T-helper 1 cell treated with Interleukin-12 subunit alpha and Interleukin-12 subunit beta and Interleukin-4 antibody, amounts not matched to agents 30 μg/mL and 1 μg/mL, for 36 hours (primary cell): ENCODE measurements around the gene ST3GAL3.

Source experiments
- H3K27ac Mint-ChIP-seq: one replicate; pipeline ENCODE4 v1.8.0; 2021; ENCODE audit warnings: mild to moderate bottlenecking, mixed read lengths
- H3K27me3 Mint-ChIP-seq: one replicate; pipeline ENCODE4 v1.8.0; 2021; ENCODE audit warnings: low read depth, mixed read lengths
- H3K36me3 Mint-ChIP-seq: one replicate; pipeline ENCODE4 v1.8.0; 2021; ENCODE audit warnings: low read depth, mixed read lengths
- H3K4me1 Mint-ChIP-seq: one replicate; pipeline ENCODE4 v1.8.0; 2021; ENCODE audit warnings: low read depth, mixed read lengths
- H3K4me3 Mint-ChIP-seq: one replicate; pipeline ENCODE4 v1.8.0; 2021; ENCODE audit warnings: mild to moderate bottlenecking, moderate library complexity, mixed read lengths
- H3K9me3 Mint-ChIP-seq: one replicate; pipeline ENCODE4 v1.8.0; 2021; ENCODE audit warnings: mixed read lengths

The ST3GAL3 gene

DNA sequence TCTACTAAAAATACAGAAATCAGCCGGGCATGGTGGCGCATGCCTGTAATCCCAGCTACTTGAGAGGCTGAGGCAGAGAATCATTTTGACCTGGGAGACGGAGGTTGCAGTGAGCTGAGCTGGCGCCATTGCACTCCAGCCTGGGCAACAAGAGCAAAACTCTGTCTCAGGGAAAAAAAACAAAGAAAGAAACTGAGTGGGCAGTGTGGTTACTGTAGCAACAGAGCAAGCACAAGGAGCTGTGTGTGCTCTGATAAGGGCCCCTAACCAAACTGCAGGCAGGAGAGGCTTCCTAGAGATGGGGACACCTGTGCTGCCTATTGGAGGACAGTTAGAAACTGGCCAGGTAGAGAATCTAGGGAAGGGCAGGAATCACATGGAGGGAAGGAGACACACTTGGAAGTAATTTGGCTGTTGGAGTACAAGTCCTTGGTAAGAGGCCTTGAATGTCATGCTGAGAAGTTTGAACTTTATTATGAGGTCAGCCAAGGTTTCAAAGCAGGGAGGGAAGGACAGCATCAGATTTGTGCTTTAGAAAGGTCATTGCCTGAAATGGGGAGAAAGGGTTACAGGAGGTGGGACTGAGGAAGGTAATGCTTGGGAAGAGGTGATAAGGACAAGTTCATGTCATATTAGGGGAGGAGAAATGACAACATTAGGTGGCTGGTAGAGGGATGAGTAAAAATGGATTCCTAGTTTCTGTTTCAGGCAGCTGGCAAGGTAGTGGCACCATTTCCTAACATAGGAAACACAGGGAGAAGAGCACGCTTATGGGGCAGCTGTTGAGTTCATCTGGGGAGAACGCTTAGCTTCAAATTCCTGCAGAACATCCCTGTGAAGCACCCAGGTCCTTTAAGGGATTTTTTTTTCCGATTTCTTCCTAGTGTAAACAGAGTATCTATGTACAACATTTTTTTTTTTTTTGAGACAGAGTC, 157.0 kb downstream of the ST3GAL3 start:
- no peaks in the 10 kb centered on the region for H3K9me3 Mint-ChIP-seq
- H3K4me1 Mint-ChIP-seq = peaks cover 17% of the 10 kb centered on the region
- peaks cover 4% of the 10 kb centered on the region for H3K36me3 Mint-ChIP-seq
- H3K27me3 Mint-ChIP-seq = no peaks in the 10 kb centered on the region
- H3K27ac Mint-ChIP-seq = peak overlapping the region; percentile 28
- no peak overlapping the region for H3K4me3 Mint-ChIP-seq

GRCh38 chr1:43866201-43866600, 158.9 kb downstream of the ST3GAL3 start:
- H3K27ac Mint-ChIP-seq = peak overlapping the region; percentile 9
- no peaks in the 10 kb centered on the region for H3K27me3 Mint-ChIP-seq
- H3K36me3 Mint-ChIP-seq = peaks cover 4% of the 10 kb centered on the region
- H3K9me3 Mint-ChIP-seq = no peaks in the 10 kb centered on the region
- peaks cover 17% of the 10 kb centered on the region for H3K4me1 Mint-ChIP-seq
- no peak overlapping the region for H3K4me3 Mint-ChIP-seq

DNA sequence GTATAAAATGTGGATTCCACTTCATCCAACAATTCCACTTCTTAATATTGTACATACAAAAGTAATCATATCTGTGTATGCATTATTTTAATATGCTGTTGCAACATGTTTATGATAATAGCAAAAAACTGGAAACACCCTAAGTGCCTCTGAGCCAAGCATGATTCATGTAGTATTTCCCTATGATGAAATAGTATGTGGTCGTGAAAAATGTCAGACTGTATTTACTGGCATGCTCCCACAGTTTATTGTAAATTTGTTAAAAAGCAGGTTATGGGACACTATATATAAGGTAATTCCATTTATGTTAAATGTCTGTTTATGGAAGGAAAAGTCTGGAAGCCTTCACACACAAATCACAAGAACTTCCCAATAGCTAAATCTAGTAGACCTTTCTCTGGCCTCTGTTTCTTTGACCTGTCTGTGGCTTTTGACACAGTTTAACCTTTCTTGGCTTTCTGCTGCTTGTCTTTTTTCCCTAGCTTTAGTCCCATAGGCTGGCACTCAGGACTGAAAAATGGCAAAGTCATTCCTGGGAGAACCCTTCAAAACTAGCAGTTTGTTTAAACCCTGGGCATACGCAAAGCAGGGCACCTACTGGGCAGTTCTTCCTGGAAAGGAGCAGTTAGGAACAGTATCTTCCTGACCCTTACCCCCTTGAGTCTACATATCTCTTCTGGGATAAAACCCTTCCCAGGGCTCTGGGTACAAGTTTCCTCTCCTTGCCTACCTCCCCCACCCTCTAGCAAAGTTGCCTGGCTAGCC, 160.8 kb downstream of the ST3GAL3 start:
- Mint-ChIP-seq H3K4me3 (no peak overlapping the region), H3K4me1 (peaks cover 17% of the 10 kb centered on the region), H3K27me3 (no peaks in the 10 kb centered on the region), H3K27ac (no peak overlapping the region), H3K9me3 (no peaks in the 10 kb centered on the region), H3K36me3 (peaks cover 4% of the 10 kb centered on the region)

DNA sequence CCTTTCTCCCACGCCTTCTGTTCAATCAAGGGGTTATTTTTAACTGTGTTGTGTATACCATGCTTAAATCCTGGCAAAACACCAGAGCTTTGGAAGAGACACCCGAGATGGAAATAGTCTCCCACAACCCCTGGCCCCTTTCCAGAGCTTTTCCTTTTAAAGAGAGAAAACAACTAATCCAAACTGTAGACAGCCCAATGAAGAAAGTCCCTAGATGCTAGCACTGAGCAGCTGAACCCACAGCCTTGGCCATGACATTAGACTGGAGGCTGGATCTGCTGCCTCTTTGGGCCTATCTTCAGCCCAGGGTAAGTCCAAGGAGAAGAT, 161.4 kb downstream of the ST3GAL3 start:
- H3K36me3 Mint-ChIP-seq = peaks cover 4% of the 10 kb centered on the region
- H3K4me3 Mint-ChIP-seq = no peak overlapping the region
- no peaks in the 10 kb centered on the region for H3K9me3 Mint-ChIP-seq
- H3K27ac Mint-ChIP-seq = no peak overlapping the region
- H3K4me1 Mint-ChIP-seq = peaks cover 17% of the 10 kb centered on the region
- H3K27me3 Mint-ChIP-seq = no peaks in the 10 kb centered on the region

GRCh38 chr1:43870306-43870705, 163.0 kb downstream of the ST3GAL3 start:
- no peak overlapping the region for H3K4me3 Mint-ChIP-seq
- H3K4me1 Mint-ChIP-seq = peaks cover 9% of the 10 kb centered on the region
- no peaks in the 10 kb centered on the region for H3K9me3 Mint-ChIP-seq
- no peak overlapping the region for H3K27ac Mint-ChIP-seq
- no peaks in the 10 kb centered on the region for H3K27me3 Mint-ChIP-seq
- H3K36me3 Mint-ChIP-seq = no peaks in the 10 kb centered on the region

- Mint-ChIP-seq H3K4me1 (peaks cover 2% of the 10 kb centered on the region), H3K4me3 (no peak overlapping the region), H3K27me3 (no peaks in the 10 kb centered on the region), H3K9me3 (no peaks in the 10 kb centered on the region), H3K27ac (no peak overlapping the region), H3K36me3 (no peaks in the 10 kb centered on the region)
Measured at GRCh38 chr1:43871181-43871910, 164.0 kb downstream of the ST3GAL3 start.

- no peaks in the 10 kb centered on the region for H3K36me3 Mint-ChIP-seq
- no peak overlapping the region for H3K27ac Mint-ChIP-seq
- no peaks in the 10 kb centered on the region for H3K27me3 Mint-ChIP-seq
- peaks cover 1% of the 10 kb centered on the region for H3K4me1 Mint-ChIP-seq
- H3K9me3 Mint-ChIP-seq = no peaks in the 10 kb centered on the region
- H3K4me3 Mint-ChIP-seq = no peak overlapping the region
Measured at GRCh38 chr1:43872280-43872679, 164.9 kb downstream of the ST3GAL3 start.

GRCh38 chr1:43873851-43874250, 166.5 kb downstream of the ST3GAL3 start:
- H3K36me3 Mint-ChIP-seq = no peaks in the 10 kb centered on the region
- no peak overlapping the region for H3K27ac Mint-ChIP-seq
- H3K4me3 Mint-ChIP-seq = no peak overlapping the region
- no peaks in the 10 kb centered on the region for H3K9me3 Mint-ChIP-seq
- no peaks in the 10 kb centered on the region for H3K4me1 Mint-ChIP-seq
- no peaks in the 10 kb centered on the region for H3K27me3 Mint-ChIP-seq

DNA sequence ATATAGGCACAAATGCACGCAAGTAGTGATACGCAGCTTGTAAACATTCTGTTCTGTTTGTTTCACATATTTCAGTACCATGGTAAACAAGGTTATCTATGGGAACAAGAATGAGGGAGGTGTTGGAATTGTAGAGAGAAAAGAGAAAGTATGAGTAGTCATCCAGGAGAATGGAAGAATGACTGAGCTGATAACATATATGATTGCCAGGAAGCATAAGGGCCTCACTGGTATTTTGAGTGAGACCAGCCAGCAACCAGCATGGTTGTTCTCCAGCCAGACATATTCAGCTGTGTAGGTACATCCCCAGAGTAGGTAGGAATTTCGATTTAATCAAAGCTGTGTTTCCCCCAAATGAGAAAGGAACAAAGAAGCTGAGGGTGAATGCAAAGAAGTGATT, 167.4 kb downstream of the ST3GAL3 start:
- Mint-ChIP-seq H3K4me1 (no peaks in the 10 kb centered on the region), H3K27ac (no peak overlapping the region), H3K4me3 (no peak overlapping the region), H3K27me3 (no peaks in the 10 kb centered on the region), H3K36me3 (no peaks in the 10 kb centered on the region), H3K9me3 (no peaks in the 10 kb centered on the region)

DNA sequence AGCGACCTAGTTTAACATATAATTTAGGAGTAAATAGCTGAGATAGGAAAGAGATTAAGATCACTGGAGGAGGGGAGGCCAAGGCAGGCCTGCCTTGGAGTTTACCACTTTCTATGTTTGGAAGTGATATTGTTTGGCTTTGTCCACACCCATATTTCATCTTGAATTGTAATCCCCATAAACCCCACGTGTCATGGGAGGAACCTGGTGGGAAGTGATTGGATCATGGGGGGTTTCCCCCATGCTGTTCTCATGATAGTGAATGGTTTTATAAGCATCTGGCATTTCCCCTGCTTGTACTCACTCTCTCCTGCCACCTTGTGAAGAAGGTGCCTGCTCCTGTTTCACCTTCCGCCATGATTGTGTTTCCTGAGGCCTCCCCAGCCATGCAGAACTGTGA, 168.0 kb downstream of the ST3GAL3 start:
- H3K27me3 Mint-ChIP-seq = no peaks in the 10 kb centered on the region
- H3K27ac Mint-ChIP-seq = no peak overlapping the region
- no peaks in the 10 kb centered on the region for H3K9me3 Mint-ChIP-seq
- no peak overlapping the region for H3K4me3 Mint-ChIP-seq
- H3K4me1 Mint-ChIP-seq = no peaks in the 10 kb centered on the region
- H3K36me3 Mint-ChIP-seq = no peaks in the 10 kb centered on the region

- no peaks in the 10 kb centered on the region for H3K36me3 Mint-ChIP-seq
- no peaks in the 10 kb centered on the region for H3K9me3 Mint-ChIP-seq
- no peaks in the 10 kb centered on the region for H3K27me3 Mint-ChIP-seq
- no peak overlapping the region for H3K27ac Mint-ChIP-seq
- no peak overlapping the region for H3K4me3 Mint-ChIP-seq
- H3K4me1 Mint-ChIP-seq = no peaks in the 10 kb centered on the region
Measured at GRCh38 chr1:43877101-43877500, 169.8 kb downstream of the ST3GAL3 start.

- no peak overlapping the region for H3K4me3 Mint-ChIP-seq
- no peak overlapping the region for H3K27ac Mint-ChIP-seq
- H3K36me3 Mint-ChIP-seq = no peaks in the 10 kb centered on the region
- H3K27me3 Mint-ChIP-seq = no peaks in the 10 kb centered on the region
- no peaks in the 10 kb centered on the region for H3K9me3 Mint-ChIP-seq
- H3K4me1 Mint-ChIP-seq = no peaks in the 10 kb centered on the region
Measured at GRCh38 chr1:43878440-43878839, 171.1 kb downstream of the ST3GAL3 start.

GRCh38 chr1:43878854-43879253, 171.5 kb downstream of the ST3GAL3 start:
- no peaks in the 10 kb centered on the region for H3K36me3 Mint-ChIP-seq
- no peak overlapping the region for H3K4me3 Mint-ChIP-seq
- H3K27ac Mint-ChIP-seq = no peak overlapping the region
- H3K27me3 Mint-ChIP-seq = no peaks in the 10 kb centered on the region
- no peaks in the 10 kb centered on the region for H3K9me3 Mint-ChIP-seq
- H3K4me1 Mint-ChIP-seq = no peaks in the 10 kb centered on the region

- no peaks in the 10 kb centered on the region for H3K36me3 Mint-ChIP-seq
- H3K4me1 Mint-ChIP-seq = no peaks in the 10 kb centered on the region
- no peak overlapping the region for H3K4me3 Mint-ChIP-seq
- no peaks in the 10 kb centered on the region for H3K27me3 Mint-ChIP-seq
- H3K27ac Mint-ChIP-seq = no peak overlapping the region
- no peaks in the 10 kb centered on the region for H3K9me3 Mint-ChIP-seq
Measured at GRCh38 chr1:43879414-43879813, 172.1 kb downstream of the ST3GAL3 start.
